HG02870 (cell line): ENCODE results near the gene PPP1R16B.
"Not testable (repeated sequence)": the region's sequence is repeated elsewhere in the genome, so short reads cannot be mapped to it uniquely, and the experiment has no call there.

Experiments
- ATAC-seq: cut with Tn5 transposase; IDR thresholded peaks from one replicate; pipeline ENCODE4 v1.9.1; 2021; ENCODE audit warnings: mild to moderate bottlenecking, moderate library complexity; ENCODE audit not compliant: unreplicated experiment

PPP1R16B gene

DNA sequence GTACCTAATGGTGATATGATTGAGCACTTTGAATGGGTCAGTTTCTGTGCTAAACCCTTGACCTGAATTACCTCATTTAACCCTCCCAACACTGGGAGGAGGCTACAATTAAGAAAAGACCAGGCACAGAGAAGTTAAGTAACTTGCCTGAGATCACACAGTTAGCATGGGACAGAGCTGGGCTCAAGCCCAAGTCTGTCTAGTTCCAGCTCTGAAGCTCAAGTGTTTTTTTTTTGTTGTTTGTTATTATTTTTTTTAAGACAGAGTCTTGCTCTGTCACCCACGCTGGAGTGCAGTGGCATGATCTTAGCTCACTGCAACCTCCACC is 124.7 kb downstream of the PPP1R16B start:
- ATAC-seq = no peak

DNA sequence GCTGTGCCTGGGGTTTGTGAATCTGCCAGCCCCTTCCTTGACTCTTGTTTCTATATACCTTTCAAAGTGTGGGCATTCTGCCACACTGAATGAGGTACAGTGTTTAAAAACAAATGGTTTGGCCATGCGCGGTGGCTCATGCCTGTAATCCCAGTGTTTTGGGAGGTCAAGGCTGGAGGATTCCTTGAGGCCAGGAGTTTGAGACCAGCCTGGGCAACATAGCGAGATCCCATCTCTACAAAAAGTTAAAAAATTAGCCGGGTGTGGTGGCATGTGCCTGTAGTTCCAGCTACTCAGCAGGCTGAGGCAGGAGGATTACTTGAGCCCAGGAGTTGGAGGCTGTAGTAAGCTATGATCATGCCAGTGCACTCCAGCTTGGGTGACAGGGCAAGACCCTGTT is 126.5 kb downstream of the PPP1R16B start:
- ATAC-seq = no peak

DNA sequence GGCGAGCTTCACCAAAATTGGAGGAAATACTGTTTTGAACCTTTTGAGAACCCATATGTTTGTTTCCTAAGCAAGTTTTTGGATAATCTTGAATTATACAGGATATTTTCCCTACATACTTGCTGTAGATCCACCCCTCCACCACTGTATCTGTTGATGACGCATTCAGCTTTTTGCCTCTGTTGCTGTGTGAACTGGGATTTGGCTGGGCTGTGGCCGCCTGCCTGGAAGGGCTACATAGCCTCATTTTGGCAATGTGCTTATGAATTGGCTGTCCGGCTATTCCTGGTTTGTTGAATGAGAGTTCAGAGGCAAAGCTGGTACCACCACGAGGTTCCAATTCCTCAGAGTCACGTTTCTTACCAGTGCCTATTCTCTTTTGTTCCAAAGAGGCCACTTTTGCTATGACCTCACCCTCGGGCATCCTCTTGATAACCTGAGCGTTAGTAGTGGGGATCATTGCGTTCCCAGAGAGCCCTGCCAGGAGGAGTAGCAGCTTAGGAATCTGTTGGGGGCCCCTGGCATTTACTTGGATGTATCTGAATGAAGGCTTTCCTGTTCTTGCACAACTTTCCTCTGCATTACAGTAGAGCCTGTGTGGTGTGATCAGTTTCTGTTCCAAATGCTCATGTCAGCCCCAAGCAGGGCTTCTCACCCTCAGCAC is 127.1 kb downstream of the PPP1R16B start:
- ATAC-seq = no peak

DNA sequence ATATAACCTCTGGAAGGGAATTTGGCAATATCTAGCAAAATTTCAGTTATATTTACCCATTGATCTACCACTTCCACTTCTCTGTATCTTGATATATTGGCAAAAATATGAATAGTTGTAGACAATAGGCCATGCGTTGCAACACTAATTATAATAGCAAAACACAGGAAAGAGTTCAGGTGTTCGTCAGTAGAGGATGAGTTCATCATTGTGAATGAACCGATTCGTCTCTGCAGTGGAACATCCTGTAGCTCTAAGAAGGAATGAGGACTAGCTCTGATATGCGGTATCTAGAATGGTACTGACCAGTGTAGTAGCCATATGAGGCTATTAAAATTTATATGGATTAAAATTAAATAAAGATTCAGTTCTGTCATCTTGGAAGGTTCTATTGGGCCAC is 129.0 kb downstream of the PPP1R16B start:
- no peak for ATAC-seq

DNA sequence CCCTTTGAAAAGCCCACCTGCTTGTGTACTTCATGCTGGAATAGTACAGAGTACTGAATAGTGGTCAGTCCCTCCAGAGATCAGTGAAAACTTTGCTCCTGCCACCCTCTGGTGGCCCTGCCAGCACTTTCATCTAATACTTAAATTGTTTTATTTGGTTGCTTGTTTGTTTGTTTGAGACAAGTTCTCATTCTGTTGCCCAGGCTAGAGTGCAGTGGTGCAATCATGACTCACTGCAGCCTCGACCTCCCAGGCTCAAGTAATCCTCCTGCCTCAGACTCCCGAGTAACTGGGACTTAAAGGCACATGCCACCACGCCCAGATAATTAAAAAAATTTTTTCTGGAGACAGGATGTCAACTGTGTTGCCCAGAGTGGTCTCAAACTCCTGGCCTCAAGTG is 129.8 kb downstream of the PPP1R16B start:
- no peak for ATAC-seq

DNA sequence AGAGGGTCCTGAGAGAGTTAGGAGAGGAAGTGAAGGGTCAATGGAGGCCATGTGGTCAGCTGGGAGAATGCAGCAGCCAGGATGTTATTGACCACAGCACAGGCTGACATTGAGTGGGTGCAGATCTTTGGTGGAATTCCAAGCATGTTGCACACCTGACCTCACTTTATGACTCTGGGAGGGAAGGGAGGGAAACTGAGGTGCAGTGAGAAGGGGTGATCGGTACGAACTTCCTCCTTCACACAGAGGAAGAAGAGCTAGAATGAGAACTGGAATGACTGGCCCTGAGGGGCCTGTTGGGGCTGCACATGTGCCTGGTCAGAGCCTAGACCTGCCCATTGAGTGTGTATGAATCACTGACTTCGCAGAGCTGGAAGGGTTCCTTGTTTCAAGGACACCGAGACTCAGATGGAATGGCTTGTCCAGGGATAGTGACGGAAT is 130.5 kb downstream of the PPP1R16B start:
- ATAC-seq = no peak

DNA sequence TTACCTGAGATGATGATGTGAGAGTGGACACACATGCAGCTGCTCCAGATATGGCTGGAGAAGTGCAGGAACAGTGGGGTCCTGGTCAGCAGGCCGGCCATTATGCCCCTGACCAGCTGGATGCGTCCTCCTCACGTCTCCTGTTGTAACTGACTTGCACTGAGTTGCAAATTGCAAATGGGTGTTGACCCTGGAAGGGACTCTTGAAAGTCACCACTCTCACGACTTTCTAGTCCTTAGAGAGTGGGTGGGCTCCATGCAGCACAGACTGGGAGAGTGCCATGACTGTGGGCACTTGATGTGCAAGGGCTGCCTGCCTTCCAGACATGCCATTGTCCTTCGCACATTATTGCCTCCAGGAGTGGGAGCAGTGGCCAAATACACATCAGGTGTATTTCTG is 131.5 kb downstream of the PPP1R16B start:
- ATAC-seq = no peak

DNA sequence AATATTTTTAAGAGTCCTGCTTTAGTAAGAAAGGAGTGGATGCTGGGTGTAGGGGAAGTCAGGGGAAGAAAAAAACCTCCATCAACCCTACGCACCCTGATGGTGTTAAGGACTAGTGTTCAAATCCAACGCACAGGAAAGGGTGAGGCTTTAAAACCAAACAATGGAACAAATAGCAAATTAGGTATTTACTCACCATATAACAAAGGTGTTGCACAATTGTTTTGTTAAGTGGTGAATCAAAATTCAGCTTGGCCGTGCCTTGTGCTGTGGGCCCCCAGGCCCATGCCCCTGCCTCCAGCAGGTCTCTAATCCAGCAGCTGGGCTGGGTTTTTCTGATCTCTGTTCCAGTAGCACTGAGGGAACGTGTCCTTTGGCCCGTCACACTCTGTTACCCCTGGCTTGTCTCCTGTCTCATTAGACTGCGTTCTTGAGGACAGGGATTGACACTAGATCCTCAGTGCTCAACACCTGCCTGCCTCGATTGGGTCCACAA is 132.5 kb downstream of the PPP1R16B start:
- no peak for ATAC-seq

DNA sequence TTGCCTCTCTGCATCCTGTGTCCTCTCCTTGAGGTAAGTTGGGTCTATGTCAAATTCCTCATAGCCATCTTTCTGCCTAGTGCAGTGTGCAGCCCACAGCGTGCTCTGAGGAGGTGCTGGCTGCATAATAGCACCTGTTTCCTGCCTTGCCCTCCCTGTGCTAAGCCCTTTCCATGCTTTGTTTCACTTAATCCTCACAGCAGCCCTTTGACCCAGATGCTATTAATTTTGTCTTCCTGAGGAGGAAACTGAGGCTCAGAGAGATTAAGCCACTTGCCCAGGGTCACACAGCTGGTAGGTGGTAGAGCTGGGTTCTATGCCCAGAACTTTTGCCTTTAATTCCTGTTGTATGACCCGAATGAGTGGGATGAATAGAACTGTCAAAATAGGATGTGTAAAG is 134.2 kb downstream of the PPP1R16B start:
- ATAC-seq = no peak

DNA sequence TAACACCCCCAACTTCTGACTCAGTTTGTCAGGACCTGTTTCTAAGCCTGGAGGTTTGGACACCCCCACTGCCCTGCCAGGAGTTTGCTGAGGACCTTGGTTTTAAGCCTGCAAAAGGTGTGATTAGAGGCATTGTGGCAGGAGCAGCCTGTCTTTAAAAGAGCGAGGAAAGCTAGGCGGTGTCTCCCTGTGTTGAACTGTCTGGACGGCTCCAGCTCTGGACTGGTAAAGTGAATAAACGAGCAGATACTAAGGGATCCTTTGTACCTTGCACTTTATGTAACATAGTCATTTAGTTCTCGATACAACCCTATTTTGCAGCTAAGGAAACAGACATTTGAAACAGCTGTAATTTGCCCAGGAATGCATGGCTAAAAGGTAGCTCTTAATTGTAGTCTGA is 135.1 kb downstream of the PPP1R16B start:
- ATAC-seq = no peak

DNA sequence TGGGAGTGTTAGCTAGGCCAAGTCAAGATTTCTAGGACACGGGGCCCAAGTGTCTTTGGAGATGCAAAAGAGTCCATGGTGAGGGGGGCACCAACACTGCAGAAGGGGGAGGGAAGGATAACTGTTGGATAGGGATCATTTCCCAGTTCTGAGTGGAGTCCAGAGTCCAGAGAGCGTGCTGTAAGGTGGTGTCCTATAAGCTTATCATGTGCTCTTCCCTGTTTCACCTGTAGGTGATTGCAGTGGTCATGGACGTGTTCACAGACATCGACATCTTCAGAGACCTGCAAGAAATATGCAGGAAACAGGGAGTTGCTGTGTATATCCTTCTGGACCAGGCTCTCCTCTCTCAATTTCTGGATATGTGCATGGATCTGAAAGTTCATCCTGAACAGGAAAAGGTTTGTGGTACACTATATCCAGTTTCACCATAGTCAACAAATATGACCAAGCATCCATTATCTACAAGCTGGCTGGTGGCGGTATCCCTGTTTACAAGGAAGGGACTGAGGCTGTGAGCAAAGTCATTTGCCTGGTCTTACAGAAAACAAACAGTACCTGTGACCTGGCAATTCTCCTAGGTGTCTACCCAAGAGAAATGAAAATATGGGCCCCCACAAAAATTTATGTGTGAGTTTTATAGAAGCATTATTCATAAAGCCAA is 136.4 kb downstream of the PPP1R16B start:
- no peak for ATAC-seq

DNA sequence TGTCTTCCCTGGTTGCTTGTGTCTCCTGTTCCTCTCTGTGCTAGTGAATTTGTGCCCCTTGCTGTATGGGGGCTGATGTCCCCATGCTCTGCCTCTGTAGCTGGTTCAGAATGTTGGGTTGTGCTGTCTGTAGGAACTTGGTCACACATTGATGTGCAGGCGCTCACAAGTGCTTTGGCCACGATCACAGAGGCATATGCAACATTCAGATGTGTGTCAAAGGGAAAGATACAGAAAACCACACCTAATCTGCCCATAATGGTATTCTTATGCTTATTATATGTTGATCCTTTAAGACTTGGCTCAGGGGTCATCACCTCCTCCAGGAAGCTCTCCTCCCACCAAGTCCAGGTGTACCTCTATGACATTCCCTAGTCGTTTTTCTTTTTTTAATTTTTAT is 139.5 kb downstream of the PPP1R16B start:
- no peak for ATAC-seq

DNA sequence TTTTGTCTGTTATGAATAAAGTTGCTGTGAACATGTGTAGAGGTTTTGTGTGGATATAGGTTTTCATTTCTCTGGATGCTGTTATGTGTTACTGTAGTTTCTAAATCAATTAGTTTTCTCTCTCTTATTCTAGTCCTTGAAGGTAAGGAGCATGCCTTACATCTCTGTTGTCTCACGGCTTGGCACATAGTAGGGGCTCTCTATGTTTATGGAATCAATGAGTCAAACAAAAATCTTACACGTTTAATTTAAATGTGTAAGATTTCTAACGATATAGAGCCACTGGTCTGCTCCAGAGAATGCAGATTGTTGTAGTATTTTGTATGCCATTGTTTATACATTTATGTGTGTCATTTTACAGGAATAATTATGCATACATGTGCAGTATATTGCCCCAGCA is 141.3 kb downstream of the PPP1R16B start:
- no peak for ATAC-seq

DNA sequence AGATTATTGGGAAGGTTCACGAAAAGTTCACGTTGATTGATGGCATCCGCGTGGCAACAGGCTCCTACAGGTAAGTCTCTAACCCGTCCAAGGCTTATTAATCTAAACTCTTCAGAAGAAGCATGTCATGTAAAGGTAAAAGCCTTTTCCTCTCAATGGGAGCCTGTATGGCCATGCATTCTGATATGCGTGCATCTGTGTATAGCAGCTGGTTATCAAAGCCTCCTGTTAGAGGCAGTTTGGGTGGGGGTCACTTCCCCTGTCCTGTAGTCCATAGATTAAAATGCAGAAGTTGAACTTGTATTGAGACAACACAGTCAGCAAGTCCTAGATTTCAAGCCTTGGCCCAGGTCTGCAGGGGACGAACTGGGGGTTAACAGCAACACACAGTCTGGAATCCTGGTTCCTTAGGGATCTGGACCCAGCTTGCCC is 142.4 kb downstream of the PPP1R16B start:
- no peak for ATAC-seq

DNA sequence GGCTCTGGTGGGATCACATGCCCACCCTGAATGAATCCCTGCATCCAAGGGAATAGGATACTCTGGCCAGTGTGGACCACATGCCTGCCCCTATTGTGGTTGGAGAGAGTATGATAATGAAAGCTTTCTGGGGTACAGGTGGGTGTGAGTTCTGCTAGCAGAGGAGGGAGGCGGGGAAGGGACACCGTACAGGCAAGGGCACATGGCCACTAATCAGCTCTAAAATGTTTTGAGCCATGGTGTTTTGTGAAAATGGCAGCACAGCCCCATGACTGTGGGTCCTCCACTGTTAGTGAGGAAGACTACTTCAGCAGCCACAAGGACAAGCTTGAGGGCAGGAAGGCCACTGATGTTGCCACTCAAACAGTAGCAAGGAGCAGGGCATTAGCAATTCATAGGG is 144.8 kb downstream of the PPP1R16B start:
- ATAC-seq = no peak

DNA sequence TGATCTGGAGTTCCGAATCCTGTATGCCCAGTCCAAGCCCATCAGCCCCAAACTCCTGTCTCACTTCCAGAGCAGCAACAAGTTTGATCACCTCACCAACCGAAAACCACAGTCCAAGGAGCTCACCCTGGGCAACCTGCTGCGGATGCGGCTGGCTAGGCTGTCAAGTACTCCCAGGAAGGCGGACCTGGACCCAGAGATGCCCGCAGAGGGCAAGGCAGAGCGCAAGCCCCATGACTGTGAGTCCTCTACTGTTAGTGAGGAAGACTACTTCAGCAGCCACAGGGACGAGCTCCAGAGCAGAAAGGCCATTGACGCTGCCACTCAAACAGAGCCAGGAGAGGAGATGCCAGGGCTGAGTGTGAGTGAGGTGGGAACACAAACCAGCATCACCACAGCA is 146.1 kb downstream of the PPP1R16B start:
- no peak for ATAC-seq

DNA sequence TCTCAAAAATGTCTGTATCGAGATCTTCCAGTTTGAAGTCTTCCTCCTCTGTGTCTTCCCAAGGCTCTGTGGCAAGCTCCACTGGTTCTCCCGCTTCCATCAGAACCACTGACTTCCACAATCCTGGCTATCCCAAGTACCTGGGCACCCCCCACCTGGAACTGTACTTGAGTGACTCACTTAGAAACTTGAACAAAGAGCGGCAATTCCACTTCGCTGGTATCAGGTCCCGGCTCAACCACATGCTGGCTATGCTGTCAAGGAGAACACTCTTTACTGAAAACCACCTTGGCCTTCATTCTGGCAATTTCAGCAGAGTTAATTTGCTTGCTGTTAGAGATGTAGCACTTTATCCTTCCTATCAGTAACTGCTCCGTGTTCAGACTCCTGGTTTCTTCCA is 146.7 kb downstream of the PPP1R16B start:
- ATAC-seq = no peak

DNA sequence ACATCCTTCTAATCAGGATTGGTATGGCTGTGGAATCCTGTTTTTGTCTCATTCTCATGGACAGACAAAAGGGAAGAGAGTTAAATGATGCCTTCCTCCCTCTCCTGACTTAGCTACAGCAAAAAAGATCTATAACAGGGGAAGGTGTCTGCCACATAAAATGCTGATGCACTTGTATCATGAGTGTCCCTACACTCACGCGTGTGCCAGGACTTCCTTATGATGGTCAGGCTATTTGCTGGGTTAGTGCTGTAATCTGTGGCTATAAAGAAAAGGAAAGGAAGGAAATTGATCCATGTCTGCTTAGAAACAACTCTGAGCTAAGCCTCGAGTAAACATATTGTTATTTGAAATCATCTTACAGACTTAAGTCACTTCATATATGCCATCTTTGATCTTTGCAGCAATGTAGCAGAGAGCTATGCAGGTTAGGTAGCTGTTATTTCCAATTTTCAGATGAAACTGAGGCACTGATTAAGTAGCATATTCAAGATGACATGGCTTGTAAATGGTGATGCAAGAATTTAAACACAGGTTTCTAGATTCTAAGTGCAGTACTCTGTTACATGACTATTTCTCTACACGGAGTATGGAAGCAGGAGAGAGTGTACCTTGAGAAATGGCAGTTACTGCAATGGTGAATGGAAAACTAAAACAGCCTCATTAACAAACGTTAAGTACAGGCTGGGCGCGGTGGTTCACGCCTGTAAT is 148.3 kb downstream of the PPP1R16B start:
- no peak for ATAC-seq

DNA sequence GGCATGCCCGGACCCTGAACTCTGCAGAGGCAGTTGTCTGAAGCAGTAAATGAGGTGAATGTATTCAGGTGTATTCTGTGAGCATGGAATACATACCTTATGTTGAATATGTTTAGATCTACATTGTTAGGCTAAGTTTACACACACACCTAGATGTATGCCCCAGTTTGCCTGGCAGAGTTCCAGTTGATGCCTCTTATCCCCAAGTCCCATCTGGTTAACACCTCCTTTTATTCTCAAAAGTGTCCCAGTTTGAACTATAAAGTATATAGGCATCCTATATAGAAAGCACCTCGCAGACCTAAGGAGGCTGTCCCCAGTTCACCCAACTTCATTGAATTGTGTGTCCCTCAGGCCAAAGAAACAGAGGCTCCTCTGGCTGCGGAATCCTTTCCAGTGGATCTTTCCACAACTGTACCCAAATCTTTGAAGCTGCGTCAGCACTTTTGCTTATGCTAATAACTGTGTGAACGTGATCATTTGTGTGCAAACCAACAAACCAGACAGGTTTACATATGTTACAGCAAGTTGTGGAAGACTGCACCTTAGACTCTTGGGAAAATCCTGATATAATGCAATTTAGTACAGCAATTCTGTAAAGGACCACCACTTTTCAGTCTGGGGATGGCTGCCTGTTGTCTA is 151.9 kb downstream of the PPP1R16B start:
- ATAC-seq = no peak

DNA sequence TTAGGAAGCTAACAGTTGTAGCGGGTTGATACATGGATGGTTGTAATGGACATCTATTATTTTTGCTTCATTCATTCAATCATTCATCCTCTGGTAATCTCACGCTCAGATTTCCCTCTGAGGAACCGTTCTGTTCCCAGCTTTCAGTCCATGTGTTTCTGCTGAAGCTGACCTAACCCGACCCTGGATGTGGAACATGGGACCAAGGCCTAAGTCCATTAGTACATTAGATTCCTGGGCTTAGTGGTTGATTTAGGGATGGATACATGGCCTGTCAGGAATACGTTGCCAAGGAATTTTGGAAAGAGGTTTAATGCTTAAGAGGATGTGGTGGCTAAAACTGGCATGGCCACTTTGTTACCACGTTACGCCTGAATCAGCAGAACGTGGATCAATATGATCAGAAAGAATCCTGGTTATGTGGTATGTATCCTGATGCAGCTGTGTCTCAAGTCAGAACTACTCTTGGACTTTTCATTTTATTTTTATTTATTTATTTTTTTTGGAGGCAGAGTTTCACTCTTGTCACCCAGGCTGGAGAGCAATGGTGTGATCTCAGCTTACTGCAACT is 152.5 kb downstream of the PPP1R16B start:
- no peak for ATAC-seq

DNA sequence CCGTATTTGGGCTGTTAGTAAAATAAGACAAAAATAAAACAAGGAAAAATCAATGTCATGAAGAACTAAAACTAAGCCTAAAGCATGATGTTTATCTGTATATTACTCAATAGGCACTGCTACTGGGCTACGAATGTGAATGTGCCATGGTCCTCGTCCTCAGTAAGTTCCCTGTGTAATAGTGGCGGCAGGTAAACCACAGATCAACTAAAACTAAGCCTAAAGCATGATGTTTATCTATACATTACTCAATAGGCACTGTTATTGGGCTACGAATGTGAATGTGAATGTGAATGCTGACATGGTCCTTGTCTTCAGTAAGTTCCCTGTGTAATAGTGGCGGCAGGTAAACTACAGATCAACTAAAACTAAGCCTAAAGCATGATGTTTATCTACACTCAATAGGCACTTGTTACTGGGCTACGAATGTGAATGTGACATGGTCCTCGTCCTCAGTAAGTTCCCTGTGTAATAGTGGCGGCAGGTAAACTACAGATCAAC is 154.7 kb downstream of the PPP1R16B start:
- not testable (repeated sequence) for ATAC-seq
